K562 (cell line): Measurements from ENCODE around the gene COL23A1. TPM values are rescaled to one million over a fixed set of nuclear protein-coding genes. Genes with fewer than 3 reads are reported as not detected.

ENCODE experiments used
- ATAC-seq: fragments of 200-7000 bp; cut with Tn5 transposase; 3 replicates; pipeline ENCODE4 v1.9.1; 2020; ENCODE audit warnings: moderate library complexity
- BruUV-seq: library from RNA; stranded (reverse); fragments of 400-500 nt; replicated peaks from 2 replicates; lab custom pipeline; 2021; lab: Mats Ljungman, UMichigan
- CTCF ChIA-PET: fragments of 300-600 bp; formaldehyde crosslinking; extraction: SDS; loops from one replicate; lab custom pipeline; 2021; ENCODE audit warnings: low intra/inter-chr PET ratio; lab: Yijun Ruan, JAX
- POLR2A ChIA-PET: fragments of 300-600, 350-650 bp; sonication (Branson Sonifier 250); formaldehyde crosslinking; extraction: SDS; loops from one replicate; lab custom pipeline; 2021; ENCODE audit warnings: antibody characterized with exemption, inconsistent platforms; lab: Yijun Ruan, JAX
- DNase-seq, 4 experiments: peaks; one replicate each; pipeline versions ENCODE4 v3.0.0 to v3.0.0-alpha.2; 2011 to 2018; ENCODE audit warnings: low spot score in 3 of 4, mixed read lengths in 3 of 4; ENCODE audit errors: extremely low read depth in 1 of 4
- FAIRE-seq: peaks from 2 replicates; lab custom pipeline; 2011; peaks lifted over from hg19 to GRCh38; lab: Jason Lieb, UNC
- H2AFZ ChIP-seq: 2 replicates; pipeline ENCODE4 v1.6.0; 2011; ENCODE audit warnings: low read depth, low read length, control low read depth, inconsistent platforms
- H3K27ac ChIP-seq: fragments of 200-600 bp; 3 replicates; pipeline ENCODE4 v1.8.0; 2011; ENCODE audit warnings: low read depth, mild to moderate bottlenecking, control low read depth, inconsistent platforms, low read length, moderate library complexity, mixed read lengths; ENCODE audit errors: extremely low read depth
- H3K27me3 ChIP-seq, 2 experiments: fragments of 300-600 bp in 1 of 2; 2 replicates in 1 of 2; 3 replicates in 1 of 2; pipeline versions ENCODE4 v1.6.0 to v1.8.0; 2011; ENCODE audit warnings: inconsistent platforms in 2 of 2, low read length in 2 of 2, mild to moderate bottlenecking in 1 of 2, mixed read lengths in 1 of 2, moderate library complexity in 1 of 2; ENCODE audit not compliant: control insufficient read depth in 2 of 2, insufficient read depth in 2 of 2
- H3K36me3 ChIP-seq: fragments of 300-600 bp; 3 replicates; pipeline ENCODE4 v1.8.0; 2011; ENCODE audit warnings: mild to moderate bottlenecking, low read length, inconsistent platforms; ENCODE audit not compliant: control insufficient read depth, insufficient read depth
- H3K4me1 ChIP-seq, 2 experiments: fragments of 200-600 bp in 1 of 2; replicated peaks in 1 of 2; 2 replicates in 1 of 2; 3 replicates in 1 of 2; pipeline versions ENCODE4 v1.5.1 to v1.8.0; 2011; ENCODE audit warnings: inconsistent platforms in 2 of 2, low read length in 2 of 2, mild to moderate bottlenecking in 1 of 2, mixed read lengths in 1 of 2, moderate library complexity in 1 of 2; ENCODE audit not compliant: control insufficient read depth in 2 of 2, insufficient read depth in 2 of 2
- H3K4me2 ChIP-seq: 2 replicates; pipeline ENCODE4 v1.6.1; 2011; ENCODE audit warnings: low read length, control low read depth, inconsistent platforms, mixed read lengths; ENCODE audit not compliant: insufficient read depth
- H3K4me3 ChIP-seq: fragments of 200-600 bp; sonication (generic), shearing (Covaris generic); 2 replicates; pipeline ENCODE4 v1.5.1; 2016; ENCODE audit warnings: control low read depth, inconsistent platforms
- H3K79me2 ChIP-seq: fragments of 200-600 bp; 3 replicates; pipeline ENCODE4 v1.8.0; 2011; ENCODE audit warnings: low read length, inconsistent platforms; ENCODE audit not compliant: control insufficient read depth, insufficient read depth
- H3K9ac ChIP-seq, 2 experiments: 2 replicates each; pipeline versions ENCODE4 v1.6.0 to v1.6.1; 2011; ENCODE audit warnings: low read depth in 2 of 2, low read length in 2 of 2, control low read depth in 1 of 2, inconsistent platforms in 1 of 2, mild to moderate bottlenecking in 1 of 2, mixed read lengths in 1 of 2; ENCODE audit not compliant: insufficient read depth in 1 of 2
- H3K9me1 ChIP-seq: one replicate; pipeline ENCODE4 v1.6.0; 2011; ENCODE audit warnings: inconsistent platforms, mild to moderate bottlenecking, low read length, moderate library complexity; ENCODE audit not compliant: control insufficient read depth, insufficient read depth
- H3K9me3 ChIP-seq: replicated peaks from 2 replicates; pipeline ENCODE4 v1.5.1; 2011; ENCODE audit warnings: low read depth, low read length, inconsistent platforms; ENCODE audit not compliant: control insufficient read depth, insufficient read depth
- H4K20me1 ChIP-seq: replicated peaks from 2 replicates; pipeline ENCODE4 v1.6.1; 2011; ENCODE audit warnings: low read length, inconsistent platforms, mixed read lengths; ENCODE audit not compliant: control insufficient read depth, insufficient read depth
- HDAC1 ChIP-seq, 2 experiments: fragments of 450-650 bp; IDR thresholded peaks; 2 replicates each; pipeline ENCODE4 v1.6.1; 2016 to 2017; ENCODE audit warnings: inconsistent platforms in 1 of 2, mild to moderate bottlenecking in 1 of 2, moderate library complexity in 1 of 2
- HDAC8 ChIP-seq: fragments of 450-650 bp; IDR thresholded peaks from 2 replicates; pipeline ENCODE4 v1.6.1; 2016; ENCODE audit warnings: mild to moderate bottlenecking, missing genetic modification characterization, moderate library complexity, missing compliant biosample characterization
- KLF13 ChIP-seq: fragments of 450-650 bp; IDR thresholded peaks from 2 replicates; pipeline ENCODE4 v1.6.1; 2016; ENCODE audit warnings: missing genetic modification characterization, low read depth, mild to moderate bottlenecking, missing compliant biosample characterization, moderate library complexity, borderline replicate concordance
- KLF6 ChIP-seq: fragments of 250-450 bp; sonication (Bioruptor Pico); IDR thresholded peaks from 2 replicates; pipeline ENCODE4 v1.4.0; 2020; ENCODE audit warnings: mild to moderate bottlenecking, moderate library complexity, borderline replicate concordance
- NBN ChIP-seq: fragments of 450-650 bp; IDR thresholded peaks from 2 replicates; pipeline ENCODE4 v1.6.1; 2016; ENCODE audit warnings: low read depth, mild to moderate bottlenecking
- SMARCA4 ChIP-seq: fragments of 450-650 bp; IDR thresholded peaks from 2 replicates; pipeline ENCODE4 v1.6.1; 2016
- TFAM ChIP-seq: fragments of 250-450 bp; sonication (Bioruptor Pico); conservative IDR thresholded peaks from 2 replicates; pipeline ENCODE4 v1.5.0; 2021; ENCODE audit warnings: mild to moderate bottlenecking, moderate library complexity
- XRCC3 ChIP-seq: fragments of 450-650 bp; IDR thresholded peaks from 2 replicates; pipeline ENCODE4 v1.6.1; 2017; ENCODE audit warnings: mild to moderate bottlenecking, moderate library complexity
- ZNF431 ChIP-seq: sonication (generic); formaldehyde crosslinking; IDR thresholded peaks from 2 replicates; pipeline ENCODE4 v1.8.0; 2022; ENCODE audit warnings: mild to moderate bottlenecking, missing genetic modification reagents
- WGBS: fragments of 100-300 bp; shearing (Covaris generic); methylation state at CpG from one replicate; pipeline ENCODE4 v1.1.6; 2016; ENCODE audit warnings: low coverage, mixed read lengths; ENCODE audit not compliant: insufficient coverage; ENCODE audit errors: missing lambda C conversion rate; 5-methylcytosine and 5-hydroxymethylcytosine counted together
- in situ Hi-C: fragments of 300-500 bp; cut with MboI; formaldehyde crosslinking; loops from 4 replicates; pipeline ENCODE4 v1.15.0; 2018; ENCODE audit warnings: inconsistent platforms, mixed read lengths
- intact Hi-C: fragments of 100-400 bp; cut with micrococcal nuclease; formaldehyde crosslinking; loops from 2 replicates; pipeline ENCODE4 v1.14.2; 2022
- polyA plus RNA-seq, 8 experiments: library from polyadenylated mRNA; depleted of rRNA in 4 of 8; stranded (reverse) in 5 of 8; unstranded in 3 of 8; fragments of >200 nt; fragmentation: Nextera tagmentation in 2 of 8; fragmentation: Illumina TruSeq in 1 of 8; extraction: Ambion mirVana in 2 of 8; extraction: Trizol in 1 of 8; gene quantifications; 2 replicates each; pipeline versions ENCODE4 v1.2.1 to v1.2.3, GENCODE V29; 2011 to 2014; ENCODE audit warnings: inconsistent platforms in 1 of 8, missing spikeins in 1 of 8
- total RNA-seq, 7 experiments: library from RNA; depleted of rRNA in 6 of 7; stranded (reverse); fragments of >200 nt in 6 of 7; fragmentation: Illumina TruSeq in 2 of 7; extraction: Trizol in 2 of 7; gene quantifications; 2 replicates each; pipeline versions ENCODE4 v1.2.1 to v1.2.3, GENCODE V29; 2011 to 2021; ENCODE audit warnings: low replicate concordance in 1 of 7
- TF ChIP-seq, protein P1 (sequence below): fragments of 150-350 bp; conservative IDR thresholded peaks from 2 replicates; pipeline ENCODE4 v1.6.1; 2014; ENCODE audit warnings: low read length
- TF ChIP-seq, protein P2 (sequence below): fragments of 250-450 bp; sonication (Bioruptor Pico); IDR thresholded peaks from 2 replicates; pipeline ENCODE4 v1.8.0; 2022; ENCODE audit warnings: moderate library complexity, mild to moderate bottlenecking, inconsistent platforms

The COL23A1 gene
- total and polyA plus RNA-seq, 9 of the 15 experiments (the other 6 are each of a cell fraction or from before 2014, with no cell fraction given): 0.09 TPM; not detected in 8

DNA sequence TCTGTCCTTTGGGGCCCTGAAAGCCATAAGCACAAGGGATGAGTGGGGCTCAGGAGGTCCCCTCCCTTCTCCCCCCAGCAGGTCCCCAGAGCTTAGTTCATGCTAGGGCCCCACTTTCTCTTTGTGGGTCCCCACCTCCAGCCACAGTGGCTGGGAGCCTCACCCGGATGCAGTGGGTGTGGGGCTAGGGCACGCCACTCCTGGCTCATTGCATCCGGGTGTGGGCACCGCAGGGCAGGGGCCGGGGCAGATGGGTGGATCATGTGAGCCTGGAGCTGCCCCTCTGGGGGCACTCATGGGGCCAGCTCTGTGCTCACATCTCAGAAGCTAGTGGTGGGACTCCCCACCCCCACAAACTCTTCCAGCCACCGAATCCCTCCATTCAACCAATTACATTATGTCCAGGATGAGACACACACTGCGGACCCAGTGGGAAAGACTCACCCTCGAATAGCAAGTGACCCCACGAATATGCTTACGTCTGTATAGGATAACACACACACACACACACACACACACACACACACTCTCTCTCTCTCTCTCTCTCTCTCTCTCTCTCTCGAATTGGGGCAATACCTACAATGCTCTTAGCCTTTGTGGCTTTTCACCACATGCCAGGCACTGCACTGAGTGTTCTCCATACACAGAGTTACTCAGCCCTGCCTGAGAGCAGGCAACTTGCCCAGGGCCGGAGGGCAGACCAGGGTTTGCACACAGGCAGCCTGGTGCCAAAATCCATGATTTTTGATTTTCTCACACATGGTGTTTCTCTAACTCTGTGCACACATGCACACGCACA lies 340.8 kb downstream of the COL23A1 start:
- Histone ChIP-seq H3K79me2 (no peaks in the 10 kb centered on the region), H3K4me1 (peaks cover 0 to 9% of the 10 kb centered on the region in 2 experiments; a peak in 2 of 5 replicates), H3K27me3 (peaks cover 14 to 53% of the 10 kb centered on the region in 2 experiments; a peak in 3 of 5 replicates), H3K9me3 (no peaks in the 10 kb centered on the region)
- 4% methylated on average over 11 of the region's 13 CpGs for WGBS
- CTCF ChIA-PET: no interaction called here
- DNase-seq: no peak
- TF ChIP-seq ZNF431 (CRISPR knock-in tag): no peak
- TF ChIP-seq, all 486 proteins: peak for 0
- ATAC-seq (no peak), FAIRE-seq (no peak)
- in situ Hi-C loops: no loop called here
- no peak overlapping the region for H2AFZ ChIP-seq
- H3K9ac ChIP-seq: no peak overlapping the region
- no peaks in the 10 kb centered on the region for H3K36me3 ChIP-seq
- no peaks in the 10 kb centered on the region for H4K20me1 ChIP-seq
- POLR2A ChIA-PET: interaction anchor here (2.3 kb wide), 1 partner anchor 36 kb away, joined by 9 read pairs; no protein-coding TSS in a partner anchor
- intact Hi-C loops: no loop called here
- no peak overlapping the region for H3K4me3 ChIP-seq
- BruUV-seq: no TSS peak
- no peak overlapping the region for H3K27ac ChIP-seq
- H3K4me2 ChIP-seq: no peak overlapping the region
- no peaks in the 10 kb centered on the region for H3K9me1 ChIP-seq

DNA sequence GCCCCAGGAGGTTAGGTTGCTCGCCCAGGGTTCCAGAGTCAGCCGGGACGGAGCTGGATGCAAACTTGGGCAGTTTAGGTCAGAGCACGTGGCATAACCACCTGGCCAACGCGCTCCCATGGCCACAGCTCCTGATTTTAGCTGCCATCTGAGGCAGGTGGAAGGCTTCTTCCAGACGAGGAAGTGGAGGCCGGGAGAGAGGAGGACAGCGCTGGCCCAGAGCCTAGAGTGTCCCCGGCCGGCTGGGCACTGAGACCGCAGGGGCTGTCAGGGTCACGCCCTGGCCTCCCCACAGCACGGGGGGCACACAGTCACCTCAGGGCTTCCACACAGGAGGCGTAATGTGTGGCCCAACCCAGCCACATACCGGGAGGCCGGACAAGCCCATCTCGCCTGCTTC lies 341.4 kb downstream of the COL23A1 start:
- POLR2A ChIA-PET: interaction anchor here (2.3 kb wide), 1 partner anchor 35 kb away, joined by 9 read pairs; no protein-coding TSS in a partner anchor
- H3K27ac ChIP-seq: no peak overlapping the region
- WGBS: 10% methylated on average over 17 of the region's 18 CpGs
- no peak for TF ChIP-seq KLF13 (tag)
- TF ChIP-seq, protein P1, sequence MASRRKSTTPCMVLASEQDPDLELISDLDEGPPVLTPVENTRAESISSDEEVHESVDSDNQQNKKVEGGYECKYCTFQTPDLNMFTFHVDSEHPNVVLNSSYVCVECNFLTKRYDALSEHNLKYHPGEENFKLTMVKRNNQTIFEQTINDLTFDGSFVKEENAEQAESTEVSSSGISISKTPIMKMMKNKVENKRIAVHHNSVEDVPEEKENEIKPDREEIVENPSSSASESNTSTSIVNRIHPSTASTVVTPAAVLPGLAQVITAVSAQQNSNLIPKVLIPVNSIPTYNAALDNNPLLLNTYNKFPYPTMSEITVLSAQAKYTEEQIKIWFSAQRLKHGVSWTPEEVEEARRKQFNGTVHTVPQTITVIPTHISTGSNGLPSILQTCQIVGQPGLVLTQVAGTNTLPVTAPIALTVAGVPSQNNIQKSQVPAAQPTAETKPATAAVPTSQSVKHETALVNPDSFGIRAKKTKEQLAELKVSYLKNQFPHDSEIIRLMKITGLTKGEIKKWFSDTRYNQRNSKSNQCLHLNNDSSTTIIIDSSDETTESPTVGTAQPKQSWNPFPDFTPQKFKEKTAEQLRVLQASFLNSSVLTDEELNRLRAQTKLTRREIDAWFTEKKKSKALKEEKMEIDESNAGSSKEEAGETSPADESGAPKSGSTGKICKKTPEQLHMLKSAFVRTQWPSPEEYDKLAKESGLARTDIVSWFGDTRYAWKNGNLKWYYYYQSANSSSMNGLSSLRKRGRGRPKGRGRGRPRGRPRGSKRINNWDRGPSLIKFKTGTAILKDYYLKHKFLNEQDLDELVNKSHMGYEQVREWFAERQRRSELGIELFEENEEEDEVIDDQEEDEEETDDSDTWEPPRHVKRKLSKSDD: no peak
- no peak for TF ChIP-seq HDAC8
- TF ChIP-seq, protein P2, sequence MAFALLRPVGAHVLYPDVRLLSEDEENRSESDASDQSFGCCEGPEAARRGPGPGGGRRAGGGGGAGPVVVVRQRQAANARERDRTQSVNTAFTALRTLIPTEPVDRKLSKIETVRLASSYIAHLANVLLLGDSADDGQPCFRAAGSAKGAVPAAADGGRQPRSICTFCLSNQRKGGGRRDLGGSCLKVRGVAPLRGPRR (CRISPR knock-in tag): no peak
- no peak for TF ChIP-seq TFAM (CRISPR knock-in tag)
- no peak for TF ChIP-seq SMARCA4
- TF ChIP-seq XRCC3: no peak
- no peak for TF ChIP-seq NBN
- no peak for TF ChIP-seq HDAC1 (IDR thresholded peaks at IDR 0.05)
- TF ChIP-seq KLF6 (CRISPR knock-in tag): no peak

More for the DNA sequence above, 341.4 kb downstream of the COL23A1 start:
- in situ Hi-C loops (no loop called here), intact Hi-C loops (no loop called here)
- H4K20me1 ChIP-seq: no peaks in the 10 kb centered on the region
- H3K9me3 ChIP-seq: no peaks in the 10 kb centered on the region
- H2AFZ ChIP-seq: no peak overlapping the region
- H3K9ac ChIP-seq: no peak overlapping the region; a peak in 1 of 4 replicates
- H3K4me1 ChIP-seq: peaks cover 0 to 9% of the 10 kb centered on the region in 2 experiments; a peak in 2 of 5 replicates
- H3K27me3 ChIP-seq: peaks cover 14 to 48% of the 10 kb centered on the region in 2 experiments; a peak in 3 of 5 replicates
- H3K4me3 ChIP-seq: no peak overlapping the region
- ATAC-seq (no peak), DNase-seq (no peak), FAIRE-seq (no peak)
- no peaks in the 10 kb centered on the region for H3K79me2 ChIP-seq
- H3K36me3 ChIP-seq: no peaks in the 10 kb centered on the region
- H3K9me1 ChIP-seq: no peaks in the 10 kb centered on the region
- no peak overlapping the region for H3K4me2 ChIP-seq
- CTCF ChIA-PET: no interaction called here
- no TSS peak for BruUV-seq
